HEK293 (cell line): Measurements from ENCODE around the gene FMNL1.

ENCODE experiments used
- EGR2 ChIP-seq: fragments of 450-650 bp; formaldehyde crosslinking; IDR thresholded peaks from 2 replicates; pipeline ENCODE4 v1.5.1; 2016; ENCODE audit warnings: low read depth, missing biosample characterization, missing genetic modification characterization
- GLI4 ChIP-seq: fragments of 450-650 bp; formaldehyde crosslinking; IDR thresholded peaks from 2 replicates; pipeline ENCODE4 v1.5.1; 2016; ENCODE audit warnings: missing biosample characterization, missing genetic modification characterization
- KLF10 ChIP-seq: fragments of 450-650 bp; IDR thresholded peaks from 2 replicates; pipeline ENCODE4 v1.5.1; 2018; ENCODE audit warnings: missing biosample characterization, mild to moderate bottlenecking, missing genetic modification characterization
- TCF7L2 ChIP-seq: IDR thresholded peaks from 2 replicates; pipeline ENCODE4 v1.6.1; 2011; ENCODE audit warnings: low read depth, mild to moderate bottlenecking, inconsistent platforms, low read length, moderate library complexity, borderline replicate concordance
- ZNF202 ChIP-seq: fragments of 450-650 bp; formaldehyde crosslinking; IDR thresholded peaks from 2 replicates; pipeline ENCODE4 v1.5.1; 2016; ENCODE audit warnings: missing biosample characterization, missing genetic modification characterization, borderline replicate concordance
- ZNF416 ChIP-seq: fragments of 450-650 bp; formaldehyde crosslinking; IDR thresholded peaks from 2 replicates; pipeline ENCODE4 v1.5.1; 2016; ENCODE audit warnings: missing biosample characterization, missing genetic modification characterization
- ZNF48 ChIP-seq: fragments of 450-650 bp; formaldehyde crosslinking; IDR thresholded peaks from 2 replicates; pipeline ENCODE4 v1.5.1; 2016; ENCODE audit warnings: missing biosample characterization, missing genetic modification characterization
- ZNF501 ChIP-seq: fragments of 450-650 bp; formaldehyde crosslinking; IDR thresholded peaks from 2 replicates; pipeline ENCODE4 v1.5.1; 2016; ENCODE audit warnings: missing biosample characterization, missing genetic modification characterization
- ZNF792 ChIP-seq: fragments of 450-650 bp; formaldehyde crosslinking; IDR thresholded peaks from 2 replicates; pipeline ENCODE4 v1.5.1; 2016; ENCODE audit warnings: missing biosample characterization, missing genetic modification characterization
- ZSCAN30 ChIP-seq: fragments of 450-650 bp; IDR thresholded peaks from 2 replicates; pipeline ENCODE4 v1.5.1; 2018; ENCODE audit warnings: missing biosample characterization, mild to moderate bottlenecking, missing genetic modification characterization, moderate library complexity
- TF ChIP-seq, protein P1 (sequence below): fragments of 450-650 bp; formaldehyde crosslinking; IDR thresholded peaks from 2 replicates; pipeline ENCODE4 v1.5.1; 2016; ENCODE audit warnings: missing biosample characterization, missing genetic modification characterization
- TF ChIP-seq, protein P2 (sequence below): fragments of 450-650 bp; formaldehyde crosslinking; IDR thresholded peaks from 2 replicates; pipeline ENCODE4 v1.5.1; 2017; ENCODE audit warnings: missing biosample characterization, missing genetic modification characterization
- TF ChIP-seq, protein P3 (sequence below): fragments of 450-650 bp; formaldehyde crosslinking; IDR thresholded peaks from 2 replicates; pipeline ENCODE4 v1.5.1; 2016; ENCODE audit warnings: missing biosample characterization, missing genetic modification characterization
- TF ChIP-seq, protein P4 (sequence below): fragments of 450-650 bp; formaldehyde crosslinking; IDR thresholded peaks from 2 replicates; pipeline ENCODE4 v1.5.1; 2016; ENCODE audit warnings: missing biosample characterization, missing genetic modification characterization
- TF ChIP-seq, protein P5 (sequence below): fragments of 450-650 bp; formaldehyde crosslinking; IDR thresholded peaks from 2 replicates; pipeline ENCODE4 v1.5.1; 2016; ENCODE audit warnings: missing biosample characterization, missing genetic modification characterization
- TF ChIP-seq, protein P6 (sequence below): fragments of 450-650 bp; formaldehyde crosslinking; IDR thresholded peaks from 2 replicates; pipeline ENCODE4 v1.5.1; 2016; ENCODE audit warnings: missing biosample characterization, missing genetic modification characterization
- TF ChIP-seq, protein P7 (sequence below): fragments of 450-650 bp; formaldehyde crosslinking; optimal IDR thresholded peaks from 2 replicates; pipeline ENCODE3; 2016; ENCODE audit warnings: missing biosample characterization, mild to moderate bottlenecking, missing genetic modification characterization
- TF ChIP-seq, protein P8 (sequence below): fragments of 450-650 bp; formaldehyde crosslinking; IDR thresholded peaks from 2 replicates; pipeline ENCODE4 v1.5.1; 2016; ENCODE audit warnings: missing biosample characterization, missing genetic modification characterization
- TF ChIP-seq, protein P9 (sequence below): fragments of 450-650 bp; formaldehyde crosslinking; IDR thresholded peaks from 2 replicates; pipeline ENCODE4 v1.5.1; 2016; ENCODE audit warnings: missing biosample characterization, missing genetic modification characterization

The FMNL1 gene

DNA sequence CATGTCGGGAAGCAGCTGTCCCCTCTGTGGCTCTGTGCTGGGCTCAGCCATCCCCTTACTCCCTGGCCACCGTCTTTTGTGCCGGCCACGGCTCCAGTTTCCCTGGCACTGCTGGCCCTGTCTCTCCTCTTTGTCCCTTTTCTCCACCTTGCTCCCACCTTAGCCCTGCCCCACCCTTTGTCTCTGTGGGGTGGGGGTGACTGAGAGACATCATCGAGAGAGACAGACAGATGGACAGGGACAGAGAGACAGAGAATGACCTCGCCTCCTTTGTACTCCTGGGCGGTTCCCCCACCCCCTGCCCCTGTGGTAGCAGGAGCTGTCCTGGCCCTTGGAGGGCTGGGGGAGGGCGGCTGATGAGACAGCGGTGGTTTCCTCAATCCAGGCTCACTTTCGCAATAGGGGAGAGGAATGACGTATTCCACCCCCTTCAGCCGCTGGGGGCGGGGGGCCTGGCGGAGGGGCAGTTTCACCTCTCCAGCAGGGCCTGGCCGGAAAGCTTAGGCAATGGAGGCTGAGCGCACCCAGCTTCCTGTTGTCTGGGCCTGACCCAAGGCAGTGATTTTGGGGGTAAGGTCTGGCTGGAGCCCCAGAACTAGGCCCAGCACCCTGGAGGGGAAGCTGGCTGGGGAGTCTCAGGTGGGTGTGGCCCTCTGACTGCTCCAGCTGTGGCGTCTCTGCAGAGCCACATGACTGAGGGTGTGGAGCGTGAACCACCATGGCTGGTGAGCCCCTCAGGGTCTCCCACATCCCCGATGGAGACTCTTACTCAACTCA, 7.3 kb downstream of the FMNL1 start (continued):
- TF ChIP-seq GLI4 (tag by site-specific recombination) (no peak), ZNF501 (no peak), ZNF202 (no peak), ZNF416 (tag by site-specific recombination) (no peak), ZNF792 (tag by site-specific recombination) (no peak), TCF7L2 (no peak), KLF10 (peak; percentile 88), ZSCAN30 (tag by site-specific recombination) (no peak), ZNF48 (tag by site-specific recombination) (no peak), EGR2 (tag by site-specific recombination) (peak; percentile 72)
- TF ChIP-seq, protein P1, sequence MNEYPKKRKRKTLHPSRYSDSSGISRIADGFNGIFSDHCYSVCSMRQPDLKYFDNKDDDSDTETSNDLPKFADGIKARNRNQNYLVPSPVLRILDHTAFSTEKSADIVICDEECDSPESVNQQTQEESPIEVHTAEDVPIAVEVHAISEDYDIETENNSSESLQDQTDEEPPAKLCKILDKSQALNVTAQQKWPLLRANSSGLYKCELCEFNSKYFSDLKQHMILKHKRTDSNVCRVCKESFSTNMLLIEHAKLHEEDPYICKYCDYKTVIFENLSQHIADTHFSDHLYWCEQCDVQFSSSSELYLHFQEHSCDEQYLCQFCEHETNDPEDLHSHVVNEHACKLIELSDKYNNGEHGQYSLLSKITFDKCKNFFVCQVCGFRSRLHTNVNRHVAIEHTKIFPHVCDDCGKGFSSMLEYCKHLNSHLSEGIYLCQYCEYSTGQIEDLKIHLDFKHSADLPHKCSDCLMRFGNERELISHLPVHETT: no peak
- TF ChIP-seq, protein P2, sequence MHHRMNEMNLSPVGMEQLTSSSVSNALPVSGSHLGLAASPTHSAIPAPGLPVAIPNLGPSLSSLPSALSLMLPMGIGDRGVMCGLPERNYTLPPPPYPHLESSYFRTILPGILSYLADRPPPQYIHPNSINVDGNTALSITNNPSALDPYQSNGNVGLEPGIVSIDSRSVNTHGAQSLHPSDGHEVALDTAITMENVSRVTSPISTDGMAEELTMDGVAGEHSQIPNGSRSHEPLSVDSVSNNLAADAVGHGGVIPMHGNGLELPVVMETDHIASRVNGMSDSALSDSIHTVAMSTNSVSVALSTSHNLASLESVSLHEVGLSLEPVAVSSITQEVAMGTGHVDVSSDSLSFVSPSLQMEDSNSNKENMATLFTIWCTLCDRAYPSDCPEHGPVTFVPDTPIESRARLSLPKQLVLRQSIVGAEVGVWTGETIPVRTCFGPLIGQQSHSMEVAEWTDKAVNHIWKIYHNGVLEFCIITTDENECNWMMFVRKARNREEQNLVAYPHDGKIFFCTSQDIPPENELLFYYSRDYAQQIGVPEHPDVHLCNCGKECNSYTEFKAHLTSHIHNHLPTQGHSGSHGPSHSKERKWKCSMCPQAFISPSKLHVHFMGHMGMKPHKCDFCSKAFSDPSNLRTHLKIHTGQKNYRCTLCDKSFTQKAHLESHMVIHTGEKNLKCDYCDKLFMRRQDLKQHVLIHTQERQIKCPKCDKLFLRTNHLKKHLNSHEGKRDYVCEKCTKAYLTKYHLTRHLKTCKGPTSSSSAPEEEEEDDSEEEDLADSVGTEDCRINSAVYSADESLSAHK (tag by site-specific recombination): no peak
- TF ChIP-seq, protein P3, sequence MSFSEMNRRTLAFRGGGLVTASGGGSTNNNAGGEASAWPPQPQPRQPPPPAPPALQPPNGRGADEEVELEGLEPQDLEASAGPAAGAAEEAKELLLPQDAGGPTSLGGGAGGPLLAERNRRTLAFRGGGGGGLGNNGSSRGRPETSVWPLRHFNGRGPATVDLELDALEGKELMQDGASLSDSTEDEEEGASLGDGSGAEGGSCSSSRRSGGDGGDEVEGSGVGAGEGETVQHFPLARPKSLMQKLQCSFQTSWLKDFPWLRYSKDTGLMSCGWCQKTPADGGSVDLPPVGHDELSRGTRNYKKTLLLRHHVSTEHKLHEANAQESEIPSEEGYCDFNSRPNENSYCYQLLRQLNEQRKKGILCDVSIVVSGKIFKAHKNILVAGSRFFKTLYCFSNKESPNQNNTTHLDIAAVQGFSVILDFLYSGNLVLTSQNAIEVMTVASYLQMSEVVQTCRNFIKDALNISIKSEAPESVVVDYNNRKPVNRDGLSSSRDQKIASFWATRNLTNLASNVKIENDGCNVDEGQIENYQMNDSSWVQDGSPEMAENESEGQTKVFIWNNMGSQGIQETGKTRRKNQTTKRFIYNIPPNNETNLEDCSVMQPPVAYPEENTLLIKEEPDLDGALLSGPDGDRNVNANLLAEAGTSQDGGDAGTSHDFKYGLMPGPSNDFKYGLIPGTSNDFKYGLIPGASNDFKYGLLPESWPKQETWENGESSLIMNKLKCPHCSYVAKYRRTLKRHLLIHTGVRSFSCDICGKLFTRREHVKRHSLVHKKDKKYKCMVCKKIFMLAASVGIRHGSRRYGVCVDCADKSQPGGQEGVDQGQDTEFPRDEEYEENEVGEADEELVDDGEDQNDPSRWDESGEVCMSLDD (tag by site-specific recombination): peak; percentile 92
- TF ChIP-seq, protein P4, sequence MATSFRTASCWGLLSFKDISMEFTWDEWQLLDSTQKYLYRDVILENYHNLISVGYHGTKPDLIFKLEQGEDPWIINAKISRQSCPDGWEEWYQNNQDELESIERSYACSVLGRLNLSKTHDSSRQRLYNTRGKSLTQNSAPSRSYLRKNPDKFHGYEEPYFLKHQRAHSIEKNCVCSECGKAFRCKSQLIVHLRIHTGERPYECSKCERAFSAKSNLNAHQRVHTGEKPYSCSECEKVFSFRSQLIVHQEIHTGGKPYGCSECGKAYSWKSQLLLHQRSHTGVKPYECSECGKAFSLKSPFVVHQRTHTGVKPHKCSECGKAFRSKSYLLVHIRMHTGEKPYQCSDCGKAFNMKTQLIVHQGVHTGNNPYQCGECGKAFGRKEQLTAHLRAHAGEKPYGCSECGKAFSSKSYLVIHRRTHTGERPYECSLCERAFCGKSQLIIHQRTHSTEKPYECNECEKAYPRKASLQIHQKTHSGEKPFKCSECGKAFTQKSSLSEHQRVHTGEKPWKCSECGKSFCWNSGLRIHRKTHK (tag by site-specific recombination): no peak
- TF ChIP-seq, protein P5, sequence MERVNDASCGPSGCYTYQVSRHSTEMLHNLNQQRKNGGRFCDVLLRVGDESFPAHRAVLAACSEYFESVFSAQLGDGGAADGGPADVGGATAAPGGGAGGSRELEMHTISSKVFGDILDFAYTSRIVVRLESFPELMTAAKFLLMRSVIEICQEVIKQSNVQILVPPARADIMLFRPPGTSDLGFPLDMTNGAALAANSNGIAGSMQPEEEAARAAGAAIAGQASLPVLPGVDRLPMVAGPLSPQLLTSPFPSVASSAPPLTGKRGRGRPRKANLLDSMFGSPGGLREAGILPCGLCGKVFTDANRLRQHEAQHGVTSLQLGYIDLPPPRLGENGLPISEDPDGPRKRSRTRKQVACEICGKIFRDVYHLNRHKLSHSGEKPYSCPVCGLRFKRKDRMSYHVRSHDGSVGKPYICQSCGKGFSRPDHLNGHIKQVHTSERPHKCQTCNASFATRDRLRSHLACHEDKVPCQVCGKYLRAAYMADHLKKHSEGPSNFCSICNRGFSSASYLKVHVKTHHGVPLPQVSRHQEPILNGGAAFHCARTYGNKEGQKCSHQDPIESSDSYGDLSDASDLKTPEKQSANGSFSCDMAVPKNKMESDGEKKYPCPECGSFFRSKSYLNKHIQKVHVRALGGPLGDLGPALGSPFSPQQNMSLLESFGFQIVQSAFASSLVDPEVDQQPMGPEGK (tag by site-specific recombination): peak; percentile 97
- TF ChIP-seq, protein P6, sequence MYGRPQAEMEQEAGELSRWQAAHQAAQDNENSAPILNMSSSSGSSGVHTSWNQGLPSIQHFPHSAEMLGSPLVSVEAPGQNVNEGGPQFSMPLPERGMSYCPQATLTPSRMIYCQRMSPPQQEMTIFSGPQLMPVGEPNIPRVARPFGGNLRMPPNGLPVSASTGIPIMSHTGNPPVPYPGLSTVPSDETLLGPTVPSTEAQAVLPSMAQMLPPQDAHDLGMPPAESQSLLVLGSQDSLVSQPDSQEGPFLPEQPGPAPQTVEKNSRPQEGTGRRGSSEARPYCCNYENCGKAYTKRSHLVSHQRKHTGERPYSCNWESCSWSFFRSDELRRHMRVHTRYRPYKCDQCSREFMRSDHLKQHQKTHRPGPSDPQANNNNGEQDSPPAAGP (tag by site-specific recombination): peak; percentile 88
- TF ChIP-seq, protein P7, sequence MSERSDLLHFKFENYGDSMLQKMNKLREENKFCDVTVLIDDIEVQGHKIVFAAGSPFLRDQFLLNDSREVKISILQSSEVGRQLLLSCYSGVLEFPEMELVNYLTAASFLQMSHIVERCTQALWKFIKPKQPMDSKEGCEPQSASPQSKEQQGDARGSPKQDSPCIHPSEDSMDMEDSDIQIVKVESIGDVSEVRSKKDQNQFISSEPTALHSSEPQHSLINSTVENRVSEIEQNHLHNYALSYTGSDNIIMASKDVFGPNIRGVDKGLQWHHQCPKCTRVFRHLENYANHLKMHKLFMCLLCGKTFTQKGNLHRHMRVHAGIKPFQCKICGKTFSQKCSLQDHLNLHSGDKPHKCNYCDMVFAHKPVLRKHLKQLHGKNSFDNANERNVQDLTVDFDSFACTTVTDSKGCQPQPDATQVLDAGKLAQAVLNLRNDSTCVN (tag by site-specific recombination): no peak
- TF ChIP-seq, protein P8, sequence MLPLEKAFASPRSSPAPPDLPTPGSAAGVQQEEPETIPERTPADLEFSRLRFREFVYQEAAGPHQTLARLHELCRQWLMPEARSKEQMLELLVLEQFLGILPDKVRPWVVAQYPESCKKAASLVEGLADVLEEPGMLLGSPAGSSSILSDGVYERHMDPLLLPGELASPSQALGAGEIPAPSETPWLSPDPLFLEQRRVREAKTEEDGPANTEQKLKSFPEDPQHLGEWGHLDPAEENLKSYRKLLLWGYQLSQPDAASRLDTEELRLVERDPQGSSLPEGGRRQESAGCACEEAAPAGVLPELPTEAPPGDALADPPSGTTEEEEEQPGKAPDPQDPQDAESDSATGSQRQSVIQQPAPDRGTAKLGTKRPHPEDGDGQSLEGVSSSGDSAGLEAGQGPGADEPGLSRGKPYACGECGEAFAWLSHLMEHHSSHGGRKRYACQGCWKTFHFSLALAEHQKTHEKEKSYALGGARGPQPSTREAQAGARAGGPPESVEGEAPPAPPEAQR (tag by site-specific recombination): 0 out of 2 replicates have a peak, but pooled peaks have one; percentile 19
- TF ChIP-seq, protein P9, sequence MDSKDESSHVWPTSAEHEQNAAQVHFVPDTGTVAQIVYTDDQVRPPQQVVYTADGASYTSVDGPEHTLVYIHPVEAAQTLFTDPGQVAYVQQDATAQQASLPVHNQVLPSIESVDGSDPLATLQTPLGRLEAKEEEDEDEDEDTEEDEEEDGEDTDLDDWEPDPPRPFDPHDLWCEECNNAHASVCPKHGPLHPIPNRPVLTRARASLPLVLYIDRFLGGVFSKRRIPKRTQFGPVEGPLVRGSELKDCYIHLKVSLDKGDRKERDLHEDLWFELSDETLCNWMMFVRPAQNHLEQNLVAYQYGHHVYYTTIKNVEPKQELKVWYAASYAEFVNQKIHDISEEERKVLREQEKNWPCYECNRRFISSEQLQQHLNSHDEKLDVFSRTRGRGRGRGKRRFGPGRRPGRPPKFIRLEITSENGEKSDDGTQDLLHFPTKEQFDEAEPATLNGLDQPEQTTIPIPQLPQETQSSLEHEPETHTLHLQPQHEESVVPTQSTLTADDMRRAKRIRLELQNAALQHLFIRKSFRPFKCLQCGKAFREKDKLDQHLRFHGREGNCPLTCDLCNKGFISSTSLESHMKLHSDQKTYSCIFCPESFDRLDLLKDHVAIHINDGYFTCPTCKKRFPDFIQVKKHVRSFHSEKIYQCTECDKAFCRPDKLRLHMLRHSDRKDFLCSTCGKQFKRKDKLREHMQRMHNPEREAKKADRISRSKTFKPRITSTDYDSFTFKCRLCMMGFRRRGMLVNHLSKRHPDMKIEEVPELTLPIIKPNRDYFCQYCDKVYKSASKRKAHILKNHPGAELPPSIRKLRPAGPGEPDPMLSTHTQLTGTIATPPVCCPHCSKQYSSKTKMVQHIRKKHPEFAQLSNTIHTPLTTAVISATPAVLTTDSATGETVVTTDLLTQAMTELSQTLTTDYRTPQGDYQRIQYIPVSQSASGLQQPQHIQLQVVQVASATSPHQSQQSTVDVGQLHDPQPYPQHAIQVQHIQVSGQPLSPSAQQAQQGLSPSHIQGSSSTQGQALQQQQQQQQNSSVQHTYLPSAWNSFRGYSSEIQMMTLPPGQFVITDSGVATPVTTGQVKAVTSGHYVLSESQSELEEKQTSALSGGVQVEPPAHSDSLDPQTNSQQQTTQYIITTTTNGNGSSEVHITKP: peak; percentile 42
